Nephron progenitor cell (in vitro differentiated cells): ENCODE measurements around the gene GMDS.

ENCODE experiments used
- DNase-seq: peaks from one replicate; pipeline ENCODE4 v3.0.0; 2021
- H3K27ac Mint-ChIP-seq: 2 replicates; pipeline ENCODE4 v1.8.0; 2021; ENCODE audit warnings: mild to moderate bottlenecking, moderate library complexity, mixed read lengths
- H3K27me3 Mint-ChIP-seq: 2 replicates; pipeline ENCODE4 v1.8.0; 2021; ENCODE audit warnings: mild to moderate bottlenecking, low read depth, mixed read lengths; ENCODE audit not compliant: poor library complexity
- H3K36me3 Mint-ChIP-seq: 2 replicates; pipeline ENCODE4 v1.8.0; 2021; ENCODE audit warnings: low read depth, mixed read lengths
- H3K4me1 Mint-ChIP-seq: 2 replicates; pipeline ENCODE4 v1.8.0; 2021; ENCODE audit warnings: mixed read lengths
- H3K4me3 Mint-ChIP-seq: 2 replicates; pipeline ENCODE4 v1.8.0; 2021; ENCODE audit warnings: mild to moderate bottlenecking, moderate library complexity, mixed read lengths
- H3K9me3 Mint-ChIP-seq: 2 replicates; pipeline ENCODE4 v1.8.0; 2021; ENCODE audit warnings: mild to moderate bottlenecking, moderate library complexity, mixed read lengths
- CTCF ChIP-seq: fragments of 200-600 bp; sonication (generic); IDR thresholded peaks from 2 replicates; pipeline ENCODE4 v1.5.0; 2021; ENCODE audit warnings: antibody characterized with exemption

GMDS gene

GRCh38 chr6:2116496-2116895 lies 128.9 kb downstream of the GMDS start:
- H3K27me3 Mint-ChIP-seq, result peaks cover 6% of the 10 kb centered on the region
- TF ChIP-seq CTCF, result no peak

GRCh38 chr6:2114100-2114499 lies 131.3 kb downstream of the GMDS start:
- Mint-ChIP-seq H3K4me3 (no peak overlapping the region), H3K9me3 (no peaks in the 10 kb centered on the region), H3K4me1 (peaks cover 18% of the 10 kb centered on the region), H3K36me3 (no peaks in the 10 kb centered on the region), H3K27me3 (no peaks in the 10 kb centered on the region), H3K27ac (no peak overlapping the region)
- DNase-seq, result no peak
- no peak for TF ChIP-seq CTCF

More at GRCh38 chr6:2116496-2116895, 128.9 kb downstream of the GMDS start:
- no peaks in the 10 kb centered on the region for H3K4me1 Mint-ChIP-seq
- no peaks in the 10 kb centered on the region for H3K36me3 Mint-ChIP-seq
- H3K4me3 Mint-ChIP-seq, result no peak overlapping the region
- H3K27ac Mint-ChIP-seq, result no peak overlapping the region
- DNase-seq, result no peak
- H3K9me3 Mint-ChIP-seq, result no peaks in the 10 kb centered on the region

GRCh38 chr6:2111162-2111677 lies 134.2 kb downstream of the GMDS start:
- peaks cover 26% of the 10 kb centered on the region for H3K4me1 Mint-ChIP-seq
- no peak overlapping the region for H3K4me3 Mint-ChIP-seq
- no peaks in the 10 kb centered on the region for H3K9me3 Mint-ChIP-seq
- no peak overlapping the region for H3K27ac Mint-ChIP-seq
- no peak for DNase-seq
- no peaks in the 10 kb centered on the region for H3K36me3 Mint-ChIP-seq
- TF ChIP-seq CTCF, result no peak
- no peaks in the 10 kb centered on the region for H3K27me3 Mint-ChIP-seq

DNA sequence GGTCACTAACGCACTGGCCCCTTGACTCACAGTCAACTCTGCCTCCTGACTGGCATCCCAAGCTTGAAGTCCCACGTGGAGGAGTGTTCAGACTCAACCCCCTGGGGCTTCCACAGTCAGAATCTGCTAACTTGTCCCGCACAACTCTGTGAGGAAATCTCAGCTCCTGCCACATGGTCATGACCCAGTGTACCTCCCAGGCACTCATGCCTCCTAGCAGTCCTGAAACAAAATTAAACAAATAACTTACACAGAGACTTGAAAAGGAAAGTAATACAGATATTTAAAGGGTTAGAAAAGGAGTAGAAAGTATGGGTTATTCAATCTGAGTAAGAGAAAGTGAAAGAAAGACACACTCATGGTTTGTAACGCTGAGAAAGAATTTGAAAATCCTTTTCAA lies 134.9 kb downstream of the GMDS start:
- H3K4me1 Mint-ChIP-seq, result peaks cover 26% of the 10 kb centered on the region
- no peaks in the 10 kb centered on the region for H3K36me3 Mint-ChIP-seq
- H3K27me3 Mint-ChIP-seq, result no peaks in the 10 kb centered on the region
- TF ChIP-seq CTCF, result no peak
- no peak overlapping the region for H3K27ac Mint-ChIP-seq
- H3K9me3 Mint-ChIP-seq, result no peaks in the 10 kb centered on the region
- H3K4me3 Mint-ChIP-seq, result no peak overlapping the region
- no peak for DNase-seq

- Mint-ChIP-seq H3K36me3 (no peaks in the 10 kb centered on the region), H3K27ac (peak overlapping the region; percentile 75), H3K9me3 (no peaks in the 10 kb centered on the region), H3K4me3 (no peak overlapping the region), H3K27me3 (no peaks in the 10 kb centered on the region), H3K4me1 (peaks cover 26% of the 10 kb centered on the region)
- no peak for TF ChIP-seq CTCF
- no peak for DNase-seq
Measured at GRCh38 chr6:2109796-2110195, 135.6 kb downstream of the GMDS start.

- H3K27me3 Mint-ChIP-seq, result no peaks in the 10 kb centered on the region
- H3K9me3 Mint-ChIP-seq, result no peaks in the 10 kb centered on the region
- H3K27ac Mint-ChIP-seq, result peak overlapping the region; percentile 73
- no peaks in the 10 kb centered on the region for H3K36me3 Mint-ChIP-seq
- DNase-seq, result no peak
- peaks cover 33% of the 10 kb centered on the region for H3K4me1 Mint-ChIP-seq
- no peak for TF ChIP-seq CTCF
- no peak overlapping the region for H3K4me3 Mint-ChIP-seq
Measured at GRCh38 chr6:2108700-2109306, 136.6 kb downstream of the GMDS start.
